ENCODE measurements around the gene EXOC4.

EXOC4 gene

DNA sequence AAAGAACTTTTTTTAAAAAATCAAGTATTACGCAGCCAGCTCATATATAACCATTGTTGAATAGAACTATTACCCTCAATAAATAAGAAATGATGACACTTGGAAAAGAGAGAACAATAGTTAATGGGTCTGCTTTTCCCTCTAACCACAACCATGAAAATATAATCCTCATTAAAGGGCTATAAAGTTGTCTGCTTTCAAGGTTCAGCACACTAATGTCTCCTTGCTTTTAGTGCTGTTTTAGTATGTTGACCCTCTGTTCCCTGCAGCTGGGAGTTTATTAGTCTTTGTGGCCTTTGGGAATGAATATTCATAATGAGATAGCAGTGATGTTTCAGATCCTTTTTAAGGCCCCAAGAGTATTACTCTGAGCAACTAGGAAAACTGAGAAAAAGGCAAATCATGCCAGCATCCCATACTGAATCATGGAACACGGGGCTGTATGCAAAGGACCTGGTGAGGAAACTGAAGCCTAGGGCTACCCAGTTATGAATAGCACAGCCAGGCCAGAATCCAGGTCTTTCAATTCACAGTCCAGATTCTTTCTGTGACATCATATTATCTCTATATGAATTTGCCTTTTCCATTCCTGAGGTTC is 542.3 kb downstream of the EXOC4 start:
- no peak for DNase-seq (ENCODE audit: low spot score)

DNA sequence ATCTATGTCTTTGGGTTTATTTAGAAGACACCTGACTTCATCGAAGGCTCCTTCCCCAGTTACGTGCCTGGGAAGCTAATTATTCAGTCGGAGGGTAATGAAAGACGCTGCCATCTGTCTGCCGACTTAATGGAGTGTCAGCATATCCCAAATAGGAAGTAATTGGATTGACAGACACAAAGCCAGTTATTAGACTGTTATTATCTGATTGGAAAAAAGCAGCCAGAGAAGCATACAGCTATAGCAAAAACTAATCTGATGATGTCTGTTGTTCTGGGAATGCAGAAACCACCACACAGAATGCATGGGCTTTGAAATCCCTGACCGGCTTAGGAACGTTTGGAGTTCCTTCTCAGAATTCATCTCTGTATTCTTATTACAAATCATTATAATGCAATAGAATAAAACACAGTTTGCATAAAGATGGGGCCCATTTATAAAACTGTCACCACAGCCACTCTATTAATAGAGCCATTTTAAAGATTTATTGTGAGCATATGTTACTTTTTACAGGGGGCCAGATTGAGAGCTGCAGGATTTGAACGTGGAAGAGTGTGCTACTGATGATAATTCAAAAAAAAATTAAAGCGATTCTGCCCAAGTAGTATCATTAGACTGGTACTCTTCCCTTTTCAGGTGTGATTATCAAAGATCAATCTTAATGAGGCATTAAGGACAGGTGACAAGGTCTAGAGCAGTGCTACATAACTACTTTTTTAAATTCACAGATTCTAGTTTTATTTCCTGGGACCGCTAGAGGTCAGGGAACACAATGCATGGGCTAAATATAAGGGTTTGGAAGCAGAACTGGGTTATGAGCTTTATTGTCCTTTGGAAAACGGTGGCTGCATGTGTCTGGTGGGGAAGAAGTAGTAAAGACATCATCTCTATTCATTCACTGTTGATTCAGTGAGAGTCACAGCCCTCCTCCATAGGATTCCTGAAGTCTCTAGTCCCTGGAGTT is 544.2 kb downstream of the EXOC4 start:
- no peak for DNase-seq (ENCODE audit: low spot score)

DNA sequence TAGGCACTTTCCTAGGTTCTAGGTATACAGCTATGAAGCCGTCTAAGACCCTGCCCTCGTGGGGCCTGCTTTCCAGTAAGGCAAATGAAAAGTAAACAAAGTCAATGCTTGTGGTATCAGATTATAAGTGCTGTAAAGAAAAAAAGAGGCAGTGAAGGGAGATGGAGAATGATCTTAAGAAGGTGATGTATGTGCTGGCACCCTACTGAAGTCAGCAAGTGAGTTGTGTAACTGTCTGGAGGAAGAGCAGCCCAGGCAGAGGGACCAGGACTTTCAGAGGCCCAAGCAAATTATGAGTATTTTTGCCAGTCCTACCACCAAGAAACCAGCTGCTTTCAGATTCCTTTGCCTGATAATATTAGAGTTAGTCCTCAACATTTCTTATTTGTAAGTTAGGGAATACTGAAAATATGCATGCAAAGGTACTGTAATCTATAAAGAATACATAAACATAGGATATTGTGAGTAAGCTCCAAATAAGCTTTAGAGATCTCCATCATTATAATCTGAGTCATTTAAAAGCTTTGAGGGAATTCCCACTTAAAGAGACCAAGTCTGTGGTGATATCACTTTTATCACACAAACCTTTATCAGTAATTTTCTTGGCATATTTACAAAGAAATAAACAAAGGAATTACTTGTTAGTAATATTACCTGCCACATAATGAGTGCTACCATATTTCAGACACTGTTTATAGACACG is 545.1 kb downstream of the EXOC4 start:
- no peak for DNase-seq (ENCODE audit: low spot score)

DNA sequence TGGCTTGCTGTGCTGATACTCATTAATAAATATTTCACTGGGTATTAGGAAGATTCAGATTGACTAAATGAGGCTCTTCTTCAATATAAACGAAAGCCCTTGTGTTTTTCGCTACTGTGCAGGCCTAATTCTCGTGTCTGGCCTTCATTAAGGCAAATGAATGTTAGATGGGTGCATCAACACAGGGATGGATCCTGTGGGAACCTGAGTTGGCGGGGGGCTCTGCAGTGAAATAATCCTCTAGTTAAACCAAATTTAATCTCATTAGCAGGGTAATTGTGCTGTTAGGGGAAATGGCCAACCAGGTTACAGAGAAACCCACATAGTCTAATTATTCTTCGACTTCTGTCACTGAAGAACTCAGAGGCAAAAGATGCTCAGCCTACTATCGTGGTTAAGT is 548.5 kb downstream of the EXOC4 start:
- DNase-seq (ENCODE audit: low spot score) = no peak

DNA sequence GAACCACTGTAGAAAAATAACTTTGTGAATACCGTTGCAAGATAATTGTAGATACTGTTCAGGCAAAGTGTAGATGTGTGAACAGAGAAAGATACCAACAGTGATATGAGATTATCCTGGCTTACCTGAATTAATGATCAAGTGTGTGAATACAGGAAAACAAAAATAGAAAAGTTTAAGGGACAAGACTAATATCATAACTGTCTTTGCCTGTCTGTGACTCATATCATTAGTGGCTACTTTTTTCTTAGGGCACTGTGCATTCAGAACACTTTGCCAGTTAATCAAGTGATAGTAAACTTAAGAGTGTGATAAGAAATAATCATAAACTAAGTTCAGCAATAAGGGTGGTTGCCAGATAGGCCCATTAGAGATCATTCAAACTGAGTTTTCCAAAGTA is 551.2 kb downstream of the EXOC4 start:
- DNase-seq (ENCODE audit: low spot score) = no peak

DNA sequence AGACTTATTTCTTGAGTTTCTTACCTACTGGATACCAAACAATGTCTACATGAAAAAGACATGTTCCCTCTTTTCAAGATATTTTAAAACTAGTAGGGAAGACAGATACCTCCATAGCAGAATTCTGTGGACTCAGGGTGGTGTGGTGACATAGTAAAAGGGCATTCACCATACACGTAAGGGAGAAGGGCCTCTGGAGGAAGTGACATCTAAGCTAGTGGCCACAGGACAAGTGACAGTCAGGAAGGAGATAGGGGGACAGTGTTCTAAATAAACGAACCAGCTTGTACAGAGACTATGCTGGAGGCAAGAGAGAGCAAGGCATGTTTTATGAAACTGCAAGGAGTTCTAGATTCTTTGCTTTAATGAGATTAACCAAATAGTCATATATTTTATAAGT is 552.5 kb downstream of the EXOC4 start:
- DNase-seq (ENCODE audit: low spot score) = no peak

DNA sequence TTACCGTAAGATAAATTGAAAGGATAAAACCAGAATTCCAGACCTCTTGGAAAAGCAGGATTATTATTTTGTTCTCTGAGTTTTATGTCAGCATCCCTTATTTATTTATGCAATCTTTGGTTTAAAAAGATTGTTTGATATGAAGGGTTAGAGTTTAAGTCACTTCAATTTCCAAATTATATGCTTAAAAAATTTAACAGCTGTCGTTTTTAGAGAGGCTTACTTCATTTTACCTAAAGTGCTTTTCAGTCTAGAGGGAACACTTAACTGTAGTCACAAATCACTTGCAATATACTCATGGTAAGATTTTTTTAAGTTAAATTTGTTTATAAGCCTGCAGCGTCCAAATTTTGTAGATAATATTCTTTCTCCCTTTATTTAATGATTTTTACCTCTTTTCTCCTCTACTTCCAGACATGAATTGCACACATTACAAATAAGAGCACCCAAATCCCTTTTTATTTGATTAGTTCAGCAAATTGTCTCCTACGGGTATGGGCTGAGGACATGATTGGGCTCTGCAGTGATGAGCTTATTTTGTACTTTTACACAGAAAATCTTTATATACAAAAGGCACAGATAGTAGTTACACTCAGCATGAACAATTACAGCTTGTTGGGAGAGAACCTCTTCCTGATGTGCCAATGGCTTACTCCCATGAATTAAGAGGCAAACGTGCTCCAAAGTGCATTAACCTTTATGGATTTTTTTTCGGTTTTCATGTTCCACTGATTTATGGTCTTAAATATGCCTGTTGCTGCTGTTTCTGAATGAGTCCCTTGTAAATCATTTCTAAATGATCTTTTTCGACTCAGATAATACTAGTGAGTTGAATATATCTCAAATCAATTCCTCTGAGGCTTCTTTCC is 555.0 kb downstream of the EXOC4 start:
- DNase-seq (ENCODE audit: low spot score) = no peak

DNA sequence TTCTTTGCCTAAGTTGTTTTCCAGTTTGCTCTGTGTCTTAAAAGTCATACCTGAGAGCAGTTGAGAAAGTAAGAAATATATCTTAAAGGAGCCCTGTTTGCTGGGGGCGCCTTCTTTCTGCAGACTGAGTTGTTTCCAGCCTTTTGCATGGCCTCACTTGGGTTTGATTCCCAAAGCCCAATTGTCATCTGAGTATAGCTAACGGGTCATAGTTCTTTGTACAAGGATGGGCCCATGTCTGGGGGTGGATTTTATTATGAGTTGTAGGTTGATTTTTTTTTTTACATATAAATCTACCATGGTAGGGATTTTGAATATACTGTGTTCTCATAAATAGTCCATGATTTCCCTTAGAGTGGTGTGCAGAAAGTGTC is 555.6 kb downstream of the EXOC4 start:
- DNase-seq (ENCODE audit: low spot score) = no peak

DNA sequence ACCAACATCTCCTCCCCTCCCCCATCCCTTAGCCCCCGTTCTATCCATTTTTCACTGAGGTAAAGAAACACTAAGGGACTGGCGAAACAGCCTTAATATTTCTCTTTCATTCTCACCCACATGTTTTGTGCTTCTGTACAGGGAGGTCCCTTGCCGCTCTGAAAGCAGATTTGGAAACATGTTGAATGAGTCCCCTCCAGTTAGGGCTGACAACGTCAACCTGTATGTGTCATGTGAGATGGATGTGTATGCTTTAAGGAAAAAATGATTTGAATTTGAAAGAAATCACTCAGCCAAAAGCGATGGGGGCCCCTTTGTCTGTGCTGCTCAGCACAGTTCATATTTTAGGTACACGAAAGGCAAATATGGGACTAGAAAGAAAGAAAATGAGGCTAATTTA is 560.0 kb downstream of the EXOC4 start:
- no peak for DNase-seq (ENCODE audit: low spot score)

DNA sequence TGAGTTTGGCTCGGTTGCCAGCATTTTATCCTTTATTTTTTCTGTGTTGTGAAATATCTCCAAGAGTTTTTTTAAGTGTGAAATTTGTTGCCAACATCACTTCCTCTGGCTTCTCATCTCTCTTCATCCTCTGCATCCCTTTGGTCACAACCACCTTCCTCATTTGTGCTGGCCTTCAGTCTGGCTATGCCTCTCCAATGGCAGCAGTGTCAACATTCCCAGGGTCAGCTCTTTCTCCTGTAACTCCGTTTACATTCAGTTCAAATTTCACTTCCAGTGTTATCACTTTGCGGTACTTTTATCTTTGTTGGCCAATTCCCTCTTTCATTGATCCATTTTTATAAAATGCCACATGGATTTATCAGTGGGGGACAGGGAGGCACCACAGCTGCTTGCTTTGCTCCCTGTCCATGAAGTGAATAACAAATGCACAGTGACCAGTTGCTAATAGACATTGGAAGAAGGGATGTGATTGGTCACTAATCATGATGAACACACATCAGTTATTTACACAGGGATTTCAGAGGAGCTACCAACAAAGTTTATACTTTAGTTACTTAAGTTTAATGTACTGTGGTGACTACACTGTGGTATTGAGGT is 562.8 kb downstream of the EXOC4 start:
- no peak for DNase-seq (ENCODE audit: low spot score)

DNA sequence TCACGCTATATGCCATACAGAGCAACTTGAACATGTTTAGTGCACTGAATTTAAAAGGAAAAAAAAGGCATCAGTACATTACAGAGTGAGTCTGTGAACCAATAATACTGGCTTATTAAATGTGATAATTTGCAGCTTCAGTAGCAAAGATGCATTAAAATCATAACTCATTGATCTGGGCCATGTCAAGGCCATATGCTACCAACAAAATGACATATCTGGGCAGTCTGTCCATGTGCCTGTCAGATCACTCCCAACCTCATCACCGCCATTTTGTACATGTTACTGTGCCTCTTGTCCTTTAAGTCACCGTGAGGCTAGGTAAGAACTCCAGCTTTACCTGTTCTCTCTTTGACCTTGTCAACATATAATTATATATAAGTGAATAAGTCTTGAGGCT is 566.8 kb downstream of the EXOC4 start:
- no peak for DNase-seq (ENCODE audit: low spot score)

DNA sequence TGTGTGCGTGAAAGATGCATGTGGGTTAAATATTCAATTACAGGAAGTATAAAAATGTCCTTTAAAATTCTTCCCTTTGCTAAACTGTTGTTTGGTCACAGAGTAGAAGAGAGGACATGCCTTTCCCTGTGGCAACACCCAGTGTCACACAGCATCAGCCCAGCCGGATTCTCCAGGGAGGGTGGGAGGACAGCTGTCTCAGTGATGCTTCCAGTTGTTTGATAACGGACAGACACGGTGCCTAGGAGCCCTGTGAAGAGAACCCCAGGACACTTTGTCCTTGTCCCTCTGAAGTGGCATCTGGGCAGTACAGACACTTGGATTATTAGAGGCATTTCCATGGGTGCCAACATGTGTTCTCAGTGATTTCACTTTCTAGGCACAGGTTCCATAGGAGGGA is 567.7 kb downstream of the EXOC4 start:
- no peak for DNase-seq (ENCODE audit: low spot score)

DNA sequence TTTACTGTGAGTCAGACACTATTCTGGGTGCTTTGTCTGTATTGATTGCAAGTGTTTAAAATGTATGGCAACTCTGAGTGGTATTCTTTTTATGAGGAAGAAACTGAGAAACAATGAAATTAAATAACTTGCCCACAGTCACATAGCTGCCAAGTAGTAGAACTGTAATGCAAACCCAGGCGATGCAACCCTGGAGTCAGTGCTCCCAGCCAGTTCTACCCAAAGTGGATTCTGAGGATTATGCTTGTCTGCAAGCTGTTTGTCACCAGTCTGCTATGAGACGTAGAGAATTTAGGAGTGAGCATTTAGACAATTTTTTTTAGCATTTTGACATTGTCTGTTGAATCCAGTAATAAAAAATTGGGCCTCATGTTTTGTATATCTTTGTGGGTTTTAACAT is 568.3 kb downstream of the EXOC4 start:
- DNase-seq (ENCODE audit: low spot score) = no peak

DNA sequence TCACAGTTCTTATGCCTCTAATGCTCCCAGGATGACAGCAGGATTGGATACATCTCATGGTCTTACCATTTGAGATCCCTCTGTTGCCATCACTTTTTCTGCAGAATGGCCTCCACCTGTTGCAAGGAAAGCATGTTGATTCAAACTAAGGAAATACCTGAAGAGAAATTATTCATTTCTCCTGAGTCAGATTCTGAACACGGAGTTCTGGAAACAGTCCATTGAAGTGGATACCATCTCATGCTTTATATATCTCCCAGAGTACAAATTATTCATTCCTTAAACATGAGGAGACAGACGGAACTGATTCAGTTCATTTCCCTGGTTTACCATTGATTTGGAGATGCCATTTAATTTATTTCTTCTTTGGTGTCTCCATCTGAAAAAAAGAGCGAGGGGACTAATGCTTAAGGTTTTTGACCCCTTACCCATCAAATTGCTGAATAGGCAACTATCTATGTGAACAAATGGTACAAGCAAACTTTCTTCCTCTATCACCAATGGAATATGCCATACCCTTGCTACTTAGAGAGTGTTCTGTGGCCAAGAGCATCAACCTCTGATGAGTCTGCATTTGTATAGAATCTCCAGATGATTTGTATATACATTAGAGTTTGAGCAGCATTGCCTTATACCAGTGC is 569.2 kb downstream of the EXOC4 start:
- DNase-seq (ENCODE audit: low spot score) = no peak

DNA sequence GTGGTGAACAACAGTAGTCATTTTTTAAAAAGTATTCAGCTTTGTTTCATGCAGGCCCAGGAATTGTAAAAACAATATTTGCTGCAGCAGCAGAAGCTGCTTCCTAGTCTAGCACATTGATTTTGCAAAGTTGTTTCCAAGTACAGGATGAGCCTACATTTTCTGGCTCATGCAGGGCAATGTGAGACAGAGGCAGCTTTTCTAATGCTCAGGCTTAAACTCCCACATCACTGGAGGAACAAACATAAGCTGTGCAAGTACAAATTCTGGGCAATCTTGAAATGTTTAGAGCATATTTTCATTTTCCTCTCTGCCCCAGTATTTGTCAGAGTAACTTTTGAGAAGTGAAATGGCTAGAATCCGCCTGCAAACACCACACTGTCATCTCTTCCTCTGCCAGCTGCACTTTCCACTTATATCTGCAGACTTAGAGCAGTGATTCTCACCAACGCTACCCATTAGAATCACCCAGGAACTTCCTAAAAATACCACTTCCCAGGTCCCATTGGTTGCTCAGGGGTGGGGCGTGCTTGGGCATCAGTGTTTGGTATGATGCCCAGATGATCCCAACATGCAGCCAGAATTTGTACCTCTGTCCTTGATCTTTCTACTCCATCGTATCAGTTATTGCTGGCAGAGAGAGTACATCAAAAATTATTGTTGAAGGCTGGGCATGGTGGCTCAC is 570.1 kb downstream of the EXOC4 start:
- DNase-seq (ENCODE audit: low spot score) = no peak

DNA sequence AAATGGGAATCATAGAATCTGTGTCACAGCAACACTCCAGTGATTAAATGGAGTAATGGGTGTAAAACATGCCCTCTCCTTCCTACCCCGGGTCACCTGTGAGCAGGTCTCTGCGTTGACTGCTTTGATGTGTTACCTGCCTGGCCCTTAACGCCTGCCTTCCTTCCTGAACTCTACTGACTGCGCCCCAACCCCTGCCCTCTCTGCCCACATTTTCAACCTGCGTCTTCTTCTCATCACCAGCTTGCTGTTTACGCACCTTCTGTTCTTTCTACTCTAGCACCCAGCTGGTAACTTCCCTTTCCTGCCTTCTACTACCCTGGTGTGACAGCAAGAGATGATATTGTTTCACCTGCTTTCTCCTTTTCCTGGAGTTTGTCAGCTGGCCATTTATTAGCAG is 571.3 kb downstream of the EXOC4 start:
- DNase-seq (ENCODE audit: low spot score) = no peak

DNA sequence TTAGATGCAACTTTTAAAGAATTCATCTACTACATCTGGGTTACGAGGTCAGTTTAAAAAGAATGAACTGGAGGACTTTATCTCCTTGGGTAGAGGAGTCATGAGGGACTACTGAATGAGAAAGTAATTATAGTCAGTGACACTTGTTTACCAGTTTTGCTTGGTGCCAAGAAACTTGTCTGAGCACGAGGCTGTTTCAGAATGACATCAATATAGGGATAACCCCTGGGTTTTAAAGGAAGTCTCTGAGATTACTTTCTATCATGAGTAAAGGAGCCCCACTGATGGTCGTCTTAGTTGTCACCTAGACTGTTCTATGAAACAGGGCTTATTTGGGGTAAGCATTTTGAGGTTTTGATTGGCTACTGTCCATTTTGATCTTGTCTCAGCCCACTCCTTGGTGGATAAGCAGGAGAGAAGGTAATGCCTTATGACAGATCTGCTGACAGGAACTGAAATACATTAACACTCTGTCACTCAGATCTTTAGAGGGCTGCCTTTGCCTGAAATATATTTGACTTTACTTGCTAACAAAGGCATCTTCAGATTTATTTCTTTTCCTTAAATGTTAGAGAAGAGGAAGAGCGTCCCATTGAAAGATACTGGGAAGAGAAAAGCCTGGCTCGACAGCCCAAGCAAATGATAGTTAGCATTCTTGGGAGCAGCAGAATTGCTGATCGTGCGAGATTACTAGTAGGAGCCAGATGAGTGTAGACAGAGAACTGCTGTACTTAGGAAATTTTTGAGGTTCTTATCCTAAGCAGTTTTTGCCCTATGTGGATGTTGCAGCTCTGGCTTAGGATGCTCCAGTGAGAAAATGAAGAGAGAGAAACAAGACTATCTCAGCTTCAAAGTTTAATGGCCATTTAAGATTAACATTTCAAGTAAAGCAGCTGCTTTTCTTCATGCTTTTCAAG is 575.1 kb downstream of the EXOC4 start:
- no peak for DNase-seq (ENCODE audit: low spot score)

DNA sequence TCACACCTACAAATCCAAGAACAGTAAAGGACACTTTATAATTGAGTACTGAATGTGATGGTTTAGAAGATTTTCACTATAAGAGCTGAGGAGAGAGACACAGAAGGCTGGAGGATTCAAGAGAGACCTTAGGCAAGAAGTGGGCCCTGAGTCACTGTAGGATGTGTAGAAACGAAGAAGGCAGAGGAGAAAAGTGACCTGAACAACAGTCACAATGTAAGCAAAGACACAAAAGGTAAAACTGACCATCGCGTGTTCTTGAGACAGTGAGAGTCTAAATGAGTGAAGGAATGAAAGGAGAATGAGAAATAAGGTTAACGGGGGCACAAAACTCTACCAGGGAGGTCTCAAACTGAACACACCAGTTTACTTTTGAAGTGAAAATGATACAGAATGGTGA is 576.0 kb downstream of the EXOC4 start:
- no peak for DNase-seq (ENCODE audit: low spot score)

DNA sequence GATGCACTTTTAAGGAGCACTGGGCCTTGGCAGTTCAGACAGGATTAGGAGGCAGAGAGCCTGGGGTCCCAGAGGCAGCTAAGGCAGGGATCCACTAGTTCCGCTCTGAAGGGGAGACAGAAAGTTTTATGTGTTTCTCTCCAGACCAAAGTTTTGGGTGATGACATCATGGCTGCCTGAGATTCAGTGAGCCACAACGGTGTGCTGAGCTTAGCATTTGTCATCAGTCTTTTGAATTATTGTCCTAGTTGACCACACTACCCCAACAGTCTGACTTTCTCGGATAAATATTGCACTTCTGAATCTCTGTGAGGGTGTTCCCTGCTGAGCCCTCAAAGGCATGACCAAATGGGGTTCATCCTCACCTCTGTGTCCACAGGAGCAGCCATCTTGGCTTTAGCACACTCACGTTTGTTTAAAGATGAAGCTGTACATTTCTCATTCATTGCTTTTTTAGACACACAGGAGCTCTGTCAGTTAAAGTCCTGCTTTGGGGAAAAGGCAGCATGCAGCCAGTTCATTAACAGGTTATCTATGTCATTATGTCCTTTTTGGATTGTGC is 576.5 kb downstream of the EXOC4 start:
- no peak for DNase-seq (ENCODE audit: low spot score)

Data from COLO829 (cell line).